Endothelial cell of umbilical vein (primary cell): Measurements from ENCODE around the gene ITGA11. TPM values are rescaled to one million over a fixed set of nuclear protein-coding genes. Genes with fewer than 3 reads are reported as not detected.
A peak's percentile ranks its signal among the peaks of the same experiment; 100 is the strongest.

Source experiments
- BruUV-seq: library from RNA; stranded (reverse); fragments of 400-500 nt; replicated peaks from 2 replicates; lab custom pipeline; 2021; lab: Mats Ljungman, UMichigan
- CTCF ChIA-PET: fragments of 300-600, 350-600 bp; sonication (Branson Sonifier 250); formaldehyde crosslinking; loops from one replicate; lab custom pipeline; 2021; ENCODE audit warnings: antibody characterized with exemption, inconsistent platforms; lab: Charles Lee
- POLR2A ChIA-PET: fragments of 300-600, 350-600 bp; sonication (Branson Sonifier 250); formaldehyde crosslinking; loops from one replicate; lab custom pipeline; 2021; ENCODE audit warnings: antibody characterized with exemption, inconsistent platforms; lab: Charles Lee
- DNase-seq: peaks from one replicate; pipeline ENCODE4 v3.0.0-alpha.2; 2011; ENCODE audit warnings: low read depth, low spot score
- FAIRE-seq: peaks from 2 replicates; lab custom pipeline; 2011; peaks lifted over from hg19 to GRCh38; lab: Jason Lieb, UNC
- H2AFZ ChIP-seq: 2 replicates; pipeline ENCODE4 v1.6.0; 2012; ENCODE audit warnings: low read depth, low read length, control low read depth, inconsistent platforms
- H3K27ac ChIP-seq: 2 replicates; pipeline ENCODE4 v1.5.1; 2011; ENCODE audit warnings: low read depth, mild to moderate bottlenecking, control low read depth, low read length, moderate library complexity; ENCODE audit not compliant: insufficient read depth
- H3K27me3 ChIP-seq, 2 experiments: 2 replicates each; pipeline versions ENCODE4 v1.6.0 to v1.6.1; 2011; ENCODE audit warnings: low read length in 2 of 2, mixed read lengths in 1 of 2; ENCODE audit not compliant: control insufficient read depth in 2 of 2, insufficient read depth in 2 of 2
- H3K36me3 ChIP-seq, 2 experiments: 2 replicates in 1 of 2; 3 replicates in 1 of 2; pipeline ENCODE4 v1.5.1; 2011; ENCODE audit warnings: low read length in 2 of 2, mild to moderate bottlenecking in 1 of 2, moderate library complexity in 1 of 2; ENCODE audit not compliant: control insufficient read depth in 2 of 2, insufficient read depth in 2 of 2; ENCODE audit errors: extremely low read depth in 1 of 2
- H3K4me1 ChIP-seq: 3 replicates; pipeline ENCODE4 v1.5.1; 2011; ENCODE audit warnings: mild to moderate bottlenecking, low read length; ENCODE audit not compliant: control insufficient read depth, insufficient read depth; ENCODE audit errors: extremely low read depth
- H3K4me2 ChIP-seq: 2 replicates; pipeline ENCODE4 v1.6.1; 2011; ENCODE audit warnings: low read length, control low read depth, mixed read lengths; ENCODE audit not compliant: insufficient read depth
- H3K4me3 ChIP-seq, 3 experiments: fragments of 200-600 bp in 1 of 3; sonication (generic), shearing (Covaris generic) in 1 of 3; replicated peaks in 1 of 3; 2 replicates each; pipeline ENCODE4 v1.5.1; 2011 to 2016; ENCODE audit warnings: control low read depth in 3 of 3, low read length in 3 of 3, mild to moderate bottlenecking in 2 of 3, inconsistent platforms in 1 of 3, low read depth in 1 of 3, moderate library complexity in 1 of 3; ENCODE audit not compliant: insufficient read depth in 1 of 3
- H3K79me2 ChIP-seq: 2 replicates; pipeline ENCODE4 v1.6.0; 2012; ENCODE audit warnings: low read length, inconsistent platforms; ENCODE audit not compliant: control insufficient read depth, insufficient read depth
- H3K9ac ChIP-seq: replicated peaks from 2 replicates; pipeline ENCODE3; 2011; ENCODE audit warnings: low read length, control low read depth; ENCODE audit not compliant: insufficient read depth; ENCODE audit errors: extremely low read depth
- H3K9me1 ChIP-seq: replicated peaks from 3 replicates; pipeline ENCODE4 v1.6.0; 2011; ENCODE audit warnings: mild to moderate bottlenecking, low read length; ENCODE audit not compliant: control insufficient read depth, insufficient read depth; ENCODE audit errors: extremely low read depth
- H3K9me3 ChIP-seq: replicated peaks from 2 replicates; pipeline ENCODE4 v1.5.1; 2012; ENCODE audit warnings: low read length, inconsistent platforms; ENCODE audit not compliant: control insufficient read depth, insufficient read depth
- H4K20me1 ChIP-seq: replicated peaks from 2 replicates; pipeline ENCODE3; 2011; ENCODE audit warnings: mild to moderate bottlenecking, low read length; ENCODE audit not compliant: control insufficient read depth, insufficient read depth; ENCODE audit errors: extremely low read depth
- EZH2 ChIP-seq: IDR thresholded peaks from 2 replicates; pipeline ENCODE4 v1.6.1; 2012; ENCODE audit warnings: borderline replicate concordance, low read depth, mild to moderate bottlenecking, moderate library complexity, low read length, inconsistent platforms; ENCODE audit not compliant: severe bottlenecking
- FOS ChIP-seq: IDR thresholded peaks from 2 replicates; pipeline ENCODE4 v1.6.1; 2011; ENCODE audit warnings: mild to moderate bottlenecking, low read length, moderate library complexity, borderline replicate concordance; ENCODE audit not compliant: insufficient read depth
- GATA2 ChIP-seq: IDR thresholded peaks from 2 replicates; pipeline ENCODE4 v1.7.0; 2011; ENCODE audit warnings: low read depth, mild to moderate bottlenecking, moderate library complexity, mixed read lengths, low read length; ENCODE audit not compliant: insufficient read length, insufficient read depth
- JUN ChIP-seq: IDR thresholded peaks from 2 replicates; pipeline ENCODE4 v1.6.1; 2011; ENCODE audit warnings: borderline replicate concordance, low read depth; ENCODE audit not compliant: insufficient read length, insufficient read depth
- MYC ChIP-seq: IDR thresholded peaks from one replicate; pipeline ENCODE4 v1.6.1; 2011; ENCODE audit warnings: mild to moderate bottlenecking, low read depth, low read length
- POLR2A ChIP-seq: IDR thresholded peaks from 2 replicates; pipeline ENCODE4 v1.6.1; 2012; ENCODE audit warnings: low read depth, mild to moderate bottlenecking, control low read depth, low read length
- POLR2AphosphoS5 ChIP-seq: IDR thresholded peaks from 2 replicates; pipeline ENCODE4 v1.6.1; 2012; ENCODE audit warnings: low read depth, mild to moderate bottlenecking, control low read depth, low read length, moderate library complexity; ENCODE audit not compliant: insufficient read depth
- dilution Hi-C: fragments of 300-500 bp; cut with MboI; formaldehyde crosslinking; loops from one replicate; pipeline ENCODE4 v1.15.0; 2019; ENCODE audit warnings: low sequenced_read_pairs; ENCODE audit not compliant: extremely low pct_ligation_motif_present
- intact Hi-C: fragments of 100-400 bp; cut with micrococcal nuclease; formaldehyde crosslinking; loops from one replicate; pipeline ENCODE4 v1.10.0; 2022
- polyA plus RNA-seq, 4 experiments: library from polyadenylated mRNA; depleted of rRNA in 3 of 4; stranded (reverse) in 3 of 4; unstranded in 1 of 4; fragments of >200 nt; gene quantifications; 2 replicates each; pipeline versions ENCODE4 v1.2.1 to v1.2.3, GENCODE V29; 2011 to 2012; ENCODE audit warnings: missing spikeins in 1 of 4
- total RNA-seq: library from RNA; stranded (reverse); gene quantifications from 2 replicates; pipeline ENCODE4 v1.2.3, GENCODE V29; 2021
- TF ChIP-seq, protein P1 (sequence below): IDR thresholded peaks from 2 replicates; pipeline ENCODE4 v1.6.1; 2011; ENCODE audit not compliant: insufficient read depth, insufficient read length
- TF ChIP-seq, protein P2 (sequence below), 2 donors: IDR thresholded peaks; 1 replicate in 1 of 2; 2 replicates in 1 of 2; pipeline ENCODE4 v1.5.1; 2011; ENCODE audit warnings: low read length in 2 of 2, mild to moderate bottlenecking in 2 of 2, moderate library complexity in 2 of 2, control low read depth in 1 of 2, inconsistent platforms in 1 of 2, low read depth in 1 of 2; ENCODE audit not compliant: insufficient read depth in 1 of 2; ENCODE audit errors: extremely low read depth in 1 of 2

ITGA11 gene
- total and polyA plus RNA-seq, 2 donors (not counting 3 experiments of a cell fraction or from before 2014, with no cell fraction given), result 0.18 to 1.0 TPM

DNA sequence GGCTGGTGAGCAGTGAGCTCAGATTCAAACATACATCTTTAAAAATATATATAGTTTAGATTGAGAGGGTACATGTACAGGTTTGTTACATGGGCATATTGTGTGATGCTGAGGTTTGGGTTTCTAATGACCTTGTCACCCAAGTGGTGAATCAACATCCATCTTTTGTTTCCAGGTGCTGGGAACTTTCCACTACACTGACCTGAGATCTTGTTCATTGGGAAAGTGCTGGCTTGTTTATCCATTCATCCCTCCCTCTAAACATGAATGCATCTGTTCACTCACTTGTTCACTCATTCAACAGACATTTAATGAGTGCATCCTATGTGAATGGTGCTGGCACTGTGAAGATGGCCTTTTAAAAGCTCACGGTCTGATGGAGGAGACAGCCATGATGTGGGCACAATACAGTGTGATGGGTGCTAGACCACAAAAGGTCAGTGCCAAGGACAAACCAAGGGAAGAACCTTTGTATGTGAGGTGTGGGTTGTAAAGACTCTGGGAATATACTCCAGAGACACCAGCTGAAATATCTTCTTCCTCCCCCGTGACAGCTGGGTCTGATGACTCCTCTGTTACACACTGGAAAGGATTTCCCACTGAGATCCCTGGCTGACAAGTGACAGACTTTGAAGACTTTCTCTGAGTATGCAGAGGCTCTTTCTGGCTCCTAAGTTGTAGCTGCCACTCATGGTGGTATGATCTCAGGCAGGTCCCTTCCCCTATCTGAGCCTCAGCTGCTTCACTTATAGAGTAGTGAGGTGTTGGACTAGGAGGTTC lies 16.2 kb upstream of the ITGA11 start:
- H3K36me3 ChIP-seq, result no peaks in the 10 kb centered on the region
- BruUV-seq, result no TSS peak
- ChIA-PET POLR2A (no interaction called here), CTCF (interaction anchor here (0.7 to 1.4 kb wide), 2 partner anchors 55 to 141 kb away, joined by 3 to 6 read pairs; no protein-coding TSS in a partner anchor)
- H4K20me1 ChIP-seq, result no peaks in the 10 kb centered on the region
- DNase-seq (peak; percentile 3), FAIRE-seq (no peak)
- no peaks in the 10 kb centered on the region for H3K9me3 ChIP-seq
- no peak for TF ChIP-seq JUN
- TF ChIP-seq EZH2, result no peak
- TF ChIP-seq, protein P1, sequence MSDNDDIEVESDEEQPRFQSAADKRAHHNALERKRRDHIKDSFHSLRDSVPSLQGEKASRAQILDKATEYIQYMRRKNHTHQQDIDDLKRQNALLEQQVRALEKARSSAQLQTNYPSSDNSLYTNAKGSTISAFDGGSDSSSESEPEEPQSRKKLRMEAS, result no peak
- no peak for TF ChIP-seq GATA2
- TF ChIP-seq, protein P2, sequence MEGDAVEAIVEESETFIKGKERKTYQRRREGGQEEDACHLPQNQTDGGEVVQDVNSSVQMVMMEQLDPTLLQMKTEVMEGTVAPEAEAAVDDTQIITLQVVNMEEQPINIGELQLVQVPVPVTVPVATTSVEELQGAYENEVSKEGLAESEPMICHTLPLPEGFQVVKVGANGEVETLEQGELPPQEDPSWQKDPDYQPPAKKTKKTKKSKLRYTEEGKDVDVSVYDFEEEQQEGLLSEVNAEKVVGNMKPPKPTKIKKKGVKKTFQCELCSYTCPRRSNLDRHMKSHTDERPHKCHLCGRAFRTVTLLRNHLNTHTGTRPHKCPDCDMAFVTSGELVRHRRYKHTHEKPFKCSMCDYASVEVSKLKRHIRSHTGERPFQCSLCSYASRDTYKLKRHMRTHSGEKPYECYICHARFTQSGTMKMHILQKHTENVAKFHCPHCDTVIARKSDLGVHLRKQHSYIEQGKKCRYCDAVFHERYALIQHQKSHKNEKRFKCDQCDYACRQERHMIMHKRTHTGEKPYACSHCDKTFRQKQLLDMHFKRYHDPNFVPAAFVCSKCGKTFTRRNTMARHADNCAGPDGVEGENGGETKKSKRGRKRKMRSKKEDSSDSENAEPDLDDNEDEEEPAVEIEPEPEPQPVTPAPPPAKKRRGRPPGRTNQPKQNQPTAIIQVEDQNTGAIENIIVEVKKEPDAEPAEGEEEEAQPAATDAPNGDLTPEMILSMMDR (IDR thresholded peaks at IDR 0.05; ENCODE audit: extremely low read depth in 1 of 2, insufficient read depth in 1 of 2, low read depth in 1 of 2, low read length in 2 of 2), result no peak
- no peak for TF ChIP-seq FOS
- TF ChIP-seq POLR2A, result no peak
- TF ChIP-seq POLR2AphosphoS5, result no peak
- no peak for TF ChIP-seq MYC
- no peaks in the 10 kb centered on the region for H3K79me2 ChIP-seq
- H3K4me2 ChIP-seq, result no peak overlapping the region
- no peaks in the 10 kb centered on the region for H3K9me1 ChIP-seq
- intact Hi-C loops, result no loop called here
- H3K4me3 ChIP-seq, result no peak overlapping the region
- H3K9ac ChIP-seq, result no peak overlapping the region
- H3K27ac ChIP-seq, result no peak overlapping the region
- H3K4me1 ChIP-seq, result no peaks in the 10 kb centered on the region
- dilution Hi-C loops, result no loop called here
- H3K27me3 ChIP-seq, result peaks cover 33 to 40% of the 10 kb centered on the region in 2 experiments
- H2AFZ ChIP-seq, result no peak overlapping the region
